Caco-2 (cell line): ENCODE results near the gene DYNC2H1. TPM values are rescaled to one million over a fixed set of nuclear protein-coding genes. Genes with fewer than 3 reads are reported as not detected.

Source experiments
- BruUV-seq: library from RNA; stranded (reverse); fragments of 400-500 nt; replicated peaks from 2 replicates; lab custom pipeline; 2021; lab: Mats Ljungman, UMichigan
- CTCF ChIA-PET: fragments of 300-600 bp; sonication (Branson Sonifier 250); formaldehyde crosslinking; loops from one replicate; lab custom pipeline; 2022; ENCODE audit warnings: antibody characterized with exemption; lab: Charles Lee
- POLR2A ChIA-PET: fragments of 300-600 bp; sonication (Branson Sonifier 250); formaldehyde crosslinking; loops from one replicate; lab custom pipeline; 2022; ENCODE audit warnings: antibody characterized with exemption; lab: Charles Lee
- DNase-seq, 2 experiments: peaks; one replicate each; pipeline versions ENCODE4 v3.0.0 to v3.0.0-alpha.2; 2020 to 2022
- H3K27me3 ChIP-seq: replicated peaks from 2 replicates; pipeline ENCODE4 v1.6.0; 2011; ENCODE audit warnings: low read length; ENCODE audit not compliant: control insufficient read depth, insufficient read depth
- H3K36me3 ChIP-seq: 2 replicates; pipeline ENCODE4 v1.5.1; 2011; ENCODE audit warnings: low read length; ENCODE audit not compliant: control insufficient read depth, insufficient read depth
- H3K4me1 ChIP-seq: fragments of 250-450 bp; sonication (Bioruptor Pico); 2 replicates; pipeline ENCODE4 v1.5.1; 2020; ENCODE audit warnings: mild to moderate bottlenecking
- H3K4me3 ChIP-seq: 2 replicates; pipeline ENCODE4 v1.5.1; 2011; ENCODE audit warnings: low read depth, mild to moderate bottlenecking, control low read depth, low read length
- H3K9me3 ChIP-seq: fragments of 250-450 bp; sonication (Bioruptor Pico); 2 replicates; pipeline ENCODE4 v1.5.1; 2020; ENCODE audit warnings: mild to moderate bottlenecking, moderate library complexity
- H3K27ac Mint-ChIP-seq: one replicate; pipeline ENCODE4 v1.8.0; 2022; ENCODE audit warnings: mixed read lengths; ENCODE audit not compliant: unreplicated experiment
- H3K27me3 Mint-ChIP-seq: one replicate; pipeline ENCODE4 v1.8.0; 2022; ENCODE audit warnings: mixed read lengths; ENCODE audit not compliant: insufficient read depth, unreplicated experiment
- H3K36me3 Mint-ChIP-seq: one replicate; pipeline ENCODE4 v1.8.0; 2022; ENCODE audit warnings: mild to moderate bottlenecking, mixed read lengths; ENCODE audit not compliant: insufficient read depth, unreplicated experiment
- H3K4me1 Mint-ChIP-seq: one replicate; pipeline ENCODE4 v1.8.0; 2022; ENCODE audit warnings: low read depth, mixed read lengths; ENCODE audit not compliant: unreplicated experiment
- H3K4me3 Mint-ChIP-seq: one replicate; pipeline ENCODE4 v1.8.0; 2022; ENCODE audit warnings: mild to moderate bottlenecking, moderate library complexity, mixed read lengths; ENCODE audit not compliant: unreplicated experiment
- H3K9me3 Mint-ChIP-seq: one replicate; pipeline ENCODE4 v1.8.0; 2022; ENCODE audit warnings: mixed read lengths; ENCODE audit not compliant: unreplicated experiment
- intact Hi-C: fragments of 100-400 bp; cut with micrococcal nuclease; formaldehyde crosslinking; loops from one replicate; pipeline ENCODE4 v1.10.0; 2022; ENCODE audit not compliant: unreplicated experiment
- total RNA-seq: library from RNA; stranded (reverse); gene quantifications from 2 replicates; pipeline ENCODE4 v1.2.3, GENCODE V29; 2022
- TF ChIP-seq, protein P1 (sequence below), 2 experiments: fragments of 200-600 bp in 1 of 2; IDR thresholded peaks; 1 replicate in 1 of 2; 2 replicates in 1 of 2; pipeline versions ENCODE4 v1.5.1 to v1.8.0; 2011 to 2022; ENCODE audit warnings: antibody characterized with exemption in 1 of 2, control low read depth in 1 of 2, inconsistent platforms in 1 of 2, low read depth in 1 of 2, low read length in 1 of 2, mild to moderate bottlenecking in 1 of 2, moderate library complexity in 1 of 2; ENCODE audit not compliant: insufficient read depth in 1 of 2, severe bottlenecking in 1 of 2, unreplicated experiment in 1 of 2

The DYNC2H1 gene
- total RNA-seq, 1 experiment from 2014 or later, result 6.5 TPM

DNA sequence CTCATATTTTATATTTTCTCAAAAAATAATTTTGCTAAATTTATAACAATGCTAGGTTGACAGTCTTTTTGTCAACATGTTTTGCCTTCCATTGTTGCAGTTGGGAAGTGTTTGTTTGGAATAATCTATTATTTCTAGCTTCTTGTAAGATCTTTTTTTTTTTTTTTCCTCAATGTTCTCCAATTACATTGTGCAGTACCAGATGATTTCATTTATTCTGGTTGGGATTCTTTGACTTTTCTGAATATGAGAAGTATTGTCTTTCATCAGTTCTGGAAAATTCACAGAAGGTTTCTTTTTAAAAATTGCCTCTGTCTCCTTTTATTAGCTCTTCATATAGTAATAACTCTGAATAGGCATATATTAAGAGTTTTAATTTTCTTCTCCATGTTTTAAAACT is 245.4 kb downstream of the DYNC2H1 start:
- Histone ChIP-seq H3K27me3 (no peaks in the 10 kb centered on the region), H3K36me3 (no peaks in the 10 kb centered on the region), H3K9me3 (no peaks in the 10 kb centered on the region), H3K4me1 (peaks cover 16% of the 10 kb centered on the region), H3K4me3 (no peak overlapping the region)
- DNase-seq, result no peak
- intact Hi-C loops, result no loop called here
- Mint-ChIP-seq H3K27me3 (no peaks in the 10 kb centered on the region), H3K4me3 (no peak overlapping the region), H3K36me3 (no peaks in the 10 kb centered on the region), H3K4me1 (peaks cover 17% of the 10 kb centered on the region), H3K27ac (no peak overlapping the region), H3K9me3 (no peaks in the 10 kb centered on the region)
- TF ChIP-seq, protein P1, sequence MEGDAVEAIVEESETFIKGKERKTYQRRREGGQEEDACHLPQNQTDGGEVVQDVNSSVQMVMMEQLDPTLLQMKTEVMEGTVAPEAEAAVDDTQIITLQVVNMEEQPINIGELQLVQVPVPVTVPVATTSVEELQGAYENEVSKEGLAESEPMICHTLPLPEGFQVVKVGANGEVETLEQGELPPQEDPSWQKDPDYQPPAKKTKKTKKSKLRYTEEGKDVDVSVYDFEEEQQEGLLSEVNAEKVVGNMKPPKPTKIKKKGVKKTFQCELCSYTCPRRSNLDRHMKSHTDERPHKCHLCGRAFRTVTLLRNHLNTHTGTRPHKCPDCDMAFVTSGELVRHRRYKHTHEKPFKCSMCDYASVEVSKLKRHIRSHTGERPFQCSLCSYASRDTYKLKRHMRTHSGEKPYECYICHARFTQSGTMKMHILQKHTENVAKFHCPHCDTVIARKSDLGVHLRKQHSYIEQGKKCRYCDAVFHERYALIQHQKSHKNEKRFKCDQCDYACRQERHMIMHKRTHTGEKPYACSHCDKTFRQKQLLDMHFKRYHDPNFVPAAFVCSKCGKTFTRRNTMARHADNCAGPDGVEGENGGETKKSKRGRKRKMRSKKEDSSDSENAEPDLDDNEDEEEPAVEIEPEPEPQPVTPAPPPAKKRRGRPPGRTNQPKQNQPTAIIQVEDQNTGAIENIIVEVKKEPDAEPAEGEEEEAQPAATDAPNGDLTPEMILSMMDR (IDR thresholded peaks at IDR 0.05; ENCODE audit: insufficient read depth in 1 of 2, low read depth in 1 of 2, low read length in 1 of 2, severe bottlenecking in 1 of 2, unreplicated experiment in 1 of 2), result no peak
- ChIA-PET POLR2A (no interaction called here), CTCF (no interaction called here)
- no TSS peak for BruUV-seq

DNA sequence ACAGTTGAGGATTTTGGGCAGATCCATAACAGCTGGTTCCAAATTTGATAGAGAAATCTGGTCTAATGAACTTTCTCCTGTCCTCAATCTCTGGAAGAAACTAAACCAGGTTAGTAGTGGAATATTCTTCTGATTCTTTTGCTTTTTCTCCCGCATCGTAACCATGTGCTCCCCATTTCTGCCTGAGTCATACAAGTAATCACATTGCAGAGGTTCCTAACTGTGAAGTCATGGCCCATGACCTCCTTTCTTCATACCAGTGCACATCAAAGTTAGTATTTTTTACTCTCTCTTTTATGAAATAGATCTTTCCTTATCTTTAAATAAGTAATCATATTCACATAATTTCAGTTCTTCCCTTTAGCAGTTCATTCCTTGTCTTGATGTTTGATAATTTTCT is 249.0 kb downstream of the DYNC2H1 start:
- Histone ChIP-seq H3K4me1 (peaks cover 25% of the 10 kb centered on the region), H3K36me3 (no peaks in the 10 kb centered on the region), H3K9me3 (0 out of 2 replicates have a peak, but pooled peaks cover 3% of the 10 kb centered on the region), H3K4me3 (no peak overlapping the region), H3K27me3 (no peaks in the 10 kb centered on the region)
- intact Hi-C loops, result no loop called here
- ChIA-PET CTCF (no interaction called here), POLR2A (no interaction called here)
- Mint-ChIP-seq H3K27ac (peak overlapping the region; percentile 73), H3K4me1 (peaks cover 32% of the 10 kb centered on the region), H3K27me3 (no peaks in the 10 kb centered on the region), H3K36me3 (no peaks in the 10 kb centered on the region), H3K9me3 (peaks cover 14% of the 10 kb centered on the region), H3K4me3 (no peak overlapping the region)
- TF ChIP-seq, protein P1 (IDR thresholded peaks at IDR 0.05; ENCODE audit: insufficient read depth in 1 of 2, low read depth in 1 of 2, low read length in 1 of 2, severe bottlenecking in 1 of 2, unreplicated experiment in 1 of 2), result no peak
- DNase-seq, result peak in 1 of 2 experiments; percentile 20
- no TSS peak for BruUV-seq

DNA sequence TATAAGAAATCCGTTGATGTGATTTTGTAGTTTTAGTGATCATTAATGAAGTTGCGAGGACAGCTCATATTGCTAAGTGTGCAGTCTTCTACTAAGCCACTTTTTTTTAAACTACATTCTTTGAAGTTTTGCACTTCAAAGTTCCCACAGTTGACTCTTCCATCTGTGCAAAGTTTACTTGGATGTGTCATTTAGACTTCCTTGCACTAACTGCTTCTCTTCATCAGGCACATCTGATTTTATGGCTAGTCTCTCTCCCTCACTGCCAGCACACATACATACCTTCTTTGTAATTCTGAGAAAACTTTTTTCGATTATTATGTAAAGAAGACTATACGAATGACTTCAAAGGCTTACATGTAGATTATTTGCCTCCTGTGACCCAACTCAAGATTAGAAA is 250.0 kb downstream of the DYNC2H1 start:
- H3K4me1 ChIP-seq, result peaks cover 34% of the 10 kb centered on the region
- TF ChIP-seq, protein P1 (IDR thresholded peaks at IDR 0.05; ENCODE audit: insufficient read depth in 1 of 2, low read depth in 1 of 2, low read length in 1 of 2, severe bottlenecking in 1 of 2, unreplicated experiment in 1 of 2), result no peak
- 0 out of 2 replicates have a peak, but pooled peaks cover 3% of the 10 kb centered on the region for H3K9me3 ChIP-seq
- ChIA-PET POLR2A (no interaction called here), CTCF (no interaction called here)
- no peaks in the 10 kb centered on the region for H3K36me3 Mint-ChIP-seq
- intact Hi-C loops, result loop anchor here (1.0 kb wide), 1 partner anchor 20 kb away; no protein-coding TSS in a partner anchor
- H3K9me3 Mint-ChIP-seq, result peaks cover 14% of the 10 kb centered on the region
- H3K27me3 Mint-ChIP-seq, result no peaks in the 10 kb centered on the region
- no peak overlapping the region for H3K4me3 ChIP-seq
- no peaks in the 10 kb centered on the region for H3K36me3 ChIP-seq
- BruUV-seq, result no TSS peak
- H3K27me3 ChIP-seq, result no peaks in the 10 kb centered on the region
- peaks cover 32% of the 10 kb centered on the region for H3K4me1 Mint-ChIP-seq
- H3K27ac Mint-ChIP-seq, result peak overlapping the region; percentile 73
- peak overlapping the region; percentile 45 for H3K4me3 Mint-ChIP-seq
- DNase-seq, result peak; percentile 52 to 62
